Fibroblast of lung (primary cell): ENCODE results near the gene NRDE2. TPM values are rescaled to one million over a fixed set of nuclear protein-coding genes. Genes with fewer than 3 reads are reported as not detected.

ENCODE experiments used
- DNase-seq, 2 donors: peaks; one replicate each; pipeline versions ENCODE4 v3.0.0 to v3.0.0-alpha.2; 2010; ENCODE audit warnings: low read depth in 2 of 2
- H2AFZ ChIP-seq: 2 replicates; pipeline ENCODE4 v1.5.1; 2012; ENCODE audit warnings: low read length, control low read depth, inconsistent platforms
- H3K27ac ChIP-seq: 2 replicates; pipeline ENCODE4 v1.5.1; 2011; ENCODE audit warnings: low read length, control low read depth; ENCODE audit not compliant: insufficient read depth
- H3K27me3 ChIP-seq: 2 replicates; pipeline ENCODE4 v1.5.1; 2011; ENCODE audit warnings: mild to moderate bottlenecking, low read length; ENCODE audit not compliant: control insufficient read depth, insufficient read depth
- H3K36me3 ChIP-seq: 2 replicates; pipeline ENCODE4 v1.5.1; 2011; ENCODE audit warnings: low read length; ENCODE audit not compliant: control insufficient read depth, insufficient read depth
- H3K4me1 ChIP-seq: 2 replicates; pipeline ENCODE4 v1.5.1; 2011; ENCODE audit warnings: low read length; ENCODE audit not compliant: control insufficient read depth, insufficient read depth; ENCODE audit errors: extremely low read depth
- H3K4me2 ChIP-seq: 2 replicates; pipeline ENCODE4 v1.5.1; 2011; ENCODE audit warnings: low read length, control low read depth; ENCODE audit not compliant: insufficient read depth; ENCODE audit errors: extremely low read depth
- H3K4me3 ChIP-seq, 4 experiments: fragments of 200-600 bp in 1 of 4; sonication (generic) in 1 of 4; replicated peaks in 1 of 4; 2 replicates each; pipeline ENCODE4 v1.5.1; 2011 to 2016; ENCODE audit warnings: low read length in 4 of 4, low read depth in 3 of 4, mild to moderate bottlenecking in 3 of 4, control low read depth in 2 of 4, inconsistent platforms in 1 of 4, mixed read lengths in 1 of 4; ENCODE audit not compliant: insufficient read depth in 1 of 4; ENCODE audit errors: control extremely low read depth in 1 of 4
- H3K79me2 ChIP-seq: 2 replicates; pipeline ENCODE4 v1.5.1; 2012; ENCODE audit warnings: mild to moderate bottlenecking, low read length, inconsistent platforms; ENCODE audit not compliant: control insufficient read depth, insufficient read depth
- H3K9ac ChIP-seq: 2 replicates; pipeline ENCODE4 v1.5.1; 2011; ENCODE audit warnings: mild to moderate bottlenecking, low read length, control low read depth; ENCODE audit not compliant: insufficient read depth
- H3K9me3 ChIP-seq: 2 replicates; pipeline ENCODE4 v1.5.1; 2012; ENCODE audit warnings: low read depth, low read length; ENCODE audit not compliant: control insufficient read depth, insufficient read depth
- H4K20me1 ChIP-seq: 2 replicates; pipeline ENCODE4 v1.5.1; 2011; ENCODE audit warnings: low read length; ENCODE audit not compliant: control insufficient read depth, insufficient read depth; ENCODE audit errors: extremely low read depth
- CTCF ChIP-seq, 2 donors: IDR thresholded peaks in 1 of 2; conservative IDR thresholded peaks in 1 of 2; 1 replicate in 1 of 2; 2 replicates in 1 of 2; pipeline ENCODE4 v1.5.1; 2011 to 2012; ENCODE audit warnings: low read length in 2 of 2, control low read depth in 1 of 2, inconsistent platforms in 1 of 2, low read depth in 1 of 2, mild to moderate bottlenecking in 1 of 2
- EZH2 ChIP-seq: IDR thresholded peaks from 2 replicates; pipeline ENCODE4 v1.5.1; 2012; ENCODE audit warnings: low read length, control low read depth, mild to moderate bottlenecking; ENCODE audit errors: missing control alignments
- polyA plus RNA-seq, 2 donors: library from polyadenylated mRNA; depleted of rRNA in 1 of 2; stranded (reverse) in 1 of 2; unstranded in 1 of 2; fragments of >200 nt; gene quantifications; 2 replicates each; pipeline ENCODE4 v1.2.1, GENCODE V29; 2011 to 2012; ENCODE audit warnings: missing spikeins in 1 of 2
- total RNA-seq: library from RNA; depleted of rRNA; stranded (reverse); fragments of >200 nt; gene quantifications from 2 replicates; pipeline ENCODE4 v1.2.1, GENCODE V29; 2014

NRDE2 gene
- total and polyA plus RNA-seq, 2 donors (not counting 1 experiment from before 2014, with no cell fraction given) = 7.0 to 9.7 TPM

DNA sequence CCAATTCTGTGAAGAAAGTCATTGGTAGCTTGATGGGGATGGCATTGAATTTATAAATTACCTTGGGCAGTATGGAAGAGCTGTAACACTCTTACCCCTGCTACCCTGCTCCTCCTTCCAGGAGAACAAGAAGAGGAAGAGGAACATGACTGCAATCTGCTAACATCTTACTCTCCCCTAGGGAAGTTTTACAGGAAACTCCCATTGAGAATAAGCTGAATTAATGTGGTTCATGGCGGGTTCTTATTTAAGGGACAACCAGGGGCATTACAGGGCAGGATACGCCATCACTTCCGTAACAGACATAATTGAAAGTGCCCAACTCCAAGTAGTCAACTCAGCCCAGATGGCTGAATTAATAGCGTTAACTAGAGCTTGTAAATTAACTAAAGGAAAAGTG is 84.8 kb downstream of the NRDE2 start:
- no peak overlapping the region for H2AFZ ChIP-seq
- H3K4me3 ChIP-seq = no peak overlapping the region
- no peak for TF ChIP-seq CTCF (conservative IDR thresholded peaks at IDR 0.05 in 1 of 2, IDR thresholded peaks at IDR 0.05 in 1 of 2; ENCODE audit: low read depth in 1 of 2, low read length in 2 of 2)
- no peak for TF ChIP-seq EZH2
- no peaks in the 10 kb centered on the region for H3K79me2 ChIP-seq
- H3K4me2 ChIP-seq = no peak overlapping the region
- no peaks in the 10 kb centered on the region for H4K20me1 ChIP-seq
- H3K27ac ChIP-seq = no peak overlapping the region
- no peaks in the 10 kb centered on the region for H3K9me3 ChIP-seq
- no peaks in the 10 kb centered on the region for H3K27me3 ChIP-seq
- H3K36me3 ChIP-seq = no peaks in the 10 kb centered on the region
- no peak overlapping the region for H3K9ac ChIP-seq
- DNase-seq = no peak
- H3K4me1 ChIP-seq = no peaks in the 10 kb centered on the region

DNA sequence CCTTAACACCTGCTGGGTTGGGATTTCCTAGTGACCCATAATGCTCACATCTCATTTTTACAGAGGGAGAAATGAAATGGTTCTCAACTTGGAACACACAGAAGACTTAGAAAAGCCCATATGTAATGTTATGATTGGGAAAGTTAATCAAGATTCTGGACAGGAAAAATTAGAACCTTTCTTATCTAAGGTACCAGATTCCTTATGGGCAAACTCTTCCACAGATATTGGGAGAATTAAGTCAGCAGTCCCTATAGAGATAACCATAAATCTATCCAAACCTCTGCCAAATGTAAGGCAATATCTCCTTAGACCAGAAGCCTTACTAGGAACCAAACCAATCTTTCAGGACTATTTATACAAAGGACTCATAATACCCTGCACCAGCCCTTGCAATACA is 89.3 kb downstream of the NRDE2 start:
- TF ChIP-seq EZH2 (no peak), CTCF (conservative IDR thresholded peaks at IDR 0.05 in 1 of 2, IDR thresholded peaks at IDR 0.05 in 1 of 2; ENCODE audit: low read depth in 1 of 2, low read length in 2 of 2) (no peak)
- Histone ChIP-seq H3K4me1 (no peaks in the 10 kb centered on the region), H3K27ac (no peak overlapping the region), H3K4me3 (no peak overlapping the region), H3K9me3 (no peaks in the 10 kb centered on the region), H3K4me2 (no peak overlapping the region), H2AFZ (no peak overlapping the region), H3K79me2 (no peaks in the 10 kb centered on the region), H3K36me3 (no peaks in the 10 kb centered on the region), H3K27me3 (no peaks in the 10 kb centered on the region), H4K20me1 (no peaks in the 10 kb centered on the region), H3K9ac (no peak overlapping the region)
- no peak for DNase-seq

DNA sequence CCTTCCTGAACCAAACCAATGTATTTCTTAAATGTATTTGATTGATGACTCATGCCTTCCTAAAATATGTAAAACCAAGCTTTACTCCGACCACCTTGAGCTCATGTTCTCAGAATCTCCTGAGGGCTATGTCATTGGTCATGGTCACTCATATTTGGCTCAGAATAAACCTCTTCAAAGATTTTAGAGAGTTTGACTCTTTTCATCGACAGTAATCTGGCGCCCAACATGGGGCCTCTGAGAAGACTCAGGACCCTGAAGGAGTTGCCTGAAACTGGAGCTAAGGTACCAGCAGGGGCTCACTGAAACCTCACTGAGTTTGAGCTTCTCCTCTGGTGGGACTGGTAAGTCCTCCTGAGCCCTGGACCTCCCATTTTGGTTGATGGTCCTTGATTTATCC is 92.6 kb downstream of the NRDE2 start:
- Histone ChIP-seq H3K27me3 (no peaks in the 10 kb centered on the region), H3K27ac (no peak overlapping the region), H3K4me2 (no peak overlapping the region), H3K36me3 (no peaks in the 10 kb centered on the region), H3K79me2 (no peaks in the 10 kb centered on the region), H3K9ac (no peak overlapping the region), H3K9me3 (no peaks in the 10 kb centered on the region), H4K20me1 (no peaks in the 10 kb centered on the region), H3K4me1 (no peaks in the 10 kb centered on the region), H3K4me3 (no peak overlapping the region), H2AFZ (no peak overlapping the region)
- peak; percentile 12 to 14 for DNase-seq
- TF ChIP-seq EZH2 = no peak
